HPDE6-E6E7 (cell line): ENCODE measurements around the gene GSTT2.
"Not testable (repeated sequence)": the region's sequence is repeated elsewhere in the genome, so short reads cannot be mapped to it uniquely, and the experiment has no call there.

Experiments used
- DNase-seq: peaks from one replicate; pipeline ENCODE4 v3.0.0; 2011; ENCODE audit warnings: missing footprints; ENCODE audit errors: extremely low spot score

Gene GSTT2

DNA sequence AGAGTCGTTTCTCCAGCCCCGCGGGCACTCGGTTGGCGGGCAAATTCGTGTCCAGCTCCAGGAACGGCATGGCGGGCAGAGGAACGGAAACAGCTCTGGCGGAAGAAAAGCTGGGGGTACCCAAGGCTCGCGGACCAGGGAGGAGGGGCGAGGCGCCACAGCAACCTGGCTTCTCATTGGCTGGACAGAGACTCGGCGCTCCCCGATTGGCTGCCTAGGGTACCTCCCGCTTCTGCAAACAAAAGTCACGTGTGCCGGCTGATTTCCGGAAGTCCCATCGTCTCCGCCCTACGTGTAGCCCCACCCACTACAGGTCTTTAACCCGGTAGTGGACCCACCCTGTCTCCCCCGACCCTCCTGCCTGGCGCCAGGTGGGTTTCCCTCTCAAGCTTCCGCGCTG, 5.6 kb upstream of the GSTT2 start, which contains the start of gene DDT:
Gene DDT (minus strand): TSS at position 97 of the 400 bp plus-strand sequence. CDS start 27 bp downstream, at position 70.
- not testable (repeated sequence) for DNase-seq

DNA sequence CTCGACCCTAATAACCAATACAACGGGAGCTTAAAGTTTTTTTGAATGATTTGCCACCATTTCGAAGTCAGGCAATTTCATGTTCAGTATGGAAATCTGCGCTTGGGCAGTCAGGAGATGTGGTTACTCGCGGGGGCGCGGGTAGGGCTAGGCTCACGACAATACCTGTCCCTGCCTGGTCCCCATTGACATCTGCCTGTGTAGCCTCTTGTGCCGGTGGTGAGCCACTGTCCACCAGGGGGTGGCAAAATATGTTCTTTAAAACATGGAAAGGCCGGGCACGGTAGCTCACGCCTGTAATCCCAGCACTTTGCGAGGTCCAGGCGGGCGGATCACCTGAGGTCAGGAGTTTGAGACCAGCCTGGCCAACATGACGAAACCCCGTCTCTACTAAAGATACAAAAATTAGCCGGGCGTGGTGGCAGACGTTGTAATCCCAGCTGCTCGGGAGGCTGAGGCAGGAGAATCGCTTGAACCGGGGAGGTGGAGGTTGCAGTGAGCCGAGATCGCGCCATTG, 5.0 kb upstream of the GSTT2 start:
- not testable (repeated sequence) for DNase-seq

DNA sequence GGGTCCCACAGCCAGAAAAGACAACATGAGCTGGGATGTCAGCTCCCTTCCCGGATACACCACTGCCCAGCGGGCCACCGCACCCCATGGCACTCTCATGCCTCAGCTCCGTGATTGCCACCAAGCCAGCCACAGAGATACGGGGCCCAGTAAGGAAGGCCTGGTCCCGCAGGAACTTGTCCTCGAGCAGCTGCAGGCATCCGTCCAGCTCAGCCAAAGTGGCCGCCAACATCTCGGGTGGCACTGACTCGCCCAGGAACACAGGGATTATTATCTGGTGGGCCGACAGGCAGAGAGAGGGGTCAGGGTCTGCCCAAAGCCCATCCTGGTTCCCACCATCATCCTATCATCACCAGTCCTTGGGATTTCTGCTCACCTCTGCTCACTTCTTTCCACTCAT, 2.6 kb upstream of the GSTT2 start:
- not testable (repeated sequence) for DNase-seq

DNA sequence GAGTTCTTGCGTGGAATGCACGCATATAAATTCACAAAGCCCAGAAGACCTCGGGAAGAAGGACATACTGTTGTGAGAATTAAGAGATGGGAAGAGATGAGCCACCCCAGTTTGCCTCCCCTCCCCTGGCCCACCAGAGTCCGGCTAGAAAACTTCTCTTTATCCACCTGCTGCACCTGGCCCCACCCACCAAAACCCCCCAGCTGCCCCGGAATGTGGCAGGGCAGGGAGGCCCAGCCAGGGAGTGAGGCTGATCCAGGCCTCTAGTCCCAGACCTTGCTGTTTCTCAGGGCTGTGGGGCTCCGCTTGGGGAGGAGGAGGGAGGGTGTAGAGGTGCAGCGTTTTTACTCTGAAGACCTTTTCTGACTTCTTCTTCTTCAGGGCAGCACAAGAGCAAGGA, 633 bp downstream of the GSTT2 start:
- DNase-seq, result not testable (repeated sequence)

DNA sequence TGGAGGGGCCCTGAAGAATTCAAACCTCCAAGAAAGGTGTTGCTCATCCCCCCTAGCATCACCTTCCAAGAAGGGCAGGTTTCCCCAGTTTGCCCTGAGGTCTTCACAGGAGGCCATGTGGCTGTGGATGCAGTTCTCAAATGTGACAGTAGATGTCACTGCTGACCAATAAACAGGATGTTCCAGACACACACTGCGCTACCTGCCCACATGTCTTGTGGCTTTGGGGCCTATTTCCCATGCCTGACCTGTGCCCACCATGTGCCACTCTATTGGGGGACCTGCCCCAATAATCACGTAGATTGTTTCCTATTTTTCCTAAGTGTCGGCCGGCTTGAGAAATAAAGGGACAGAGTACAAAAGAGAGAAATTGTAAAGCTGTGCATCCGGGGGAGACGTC, 4.5 kb downstream of the GSTT2 start:
- no peak for DNase-seq

DNA sequence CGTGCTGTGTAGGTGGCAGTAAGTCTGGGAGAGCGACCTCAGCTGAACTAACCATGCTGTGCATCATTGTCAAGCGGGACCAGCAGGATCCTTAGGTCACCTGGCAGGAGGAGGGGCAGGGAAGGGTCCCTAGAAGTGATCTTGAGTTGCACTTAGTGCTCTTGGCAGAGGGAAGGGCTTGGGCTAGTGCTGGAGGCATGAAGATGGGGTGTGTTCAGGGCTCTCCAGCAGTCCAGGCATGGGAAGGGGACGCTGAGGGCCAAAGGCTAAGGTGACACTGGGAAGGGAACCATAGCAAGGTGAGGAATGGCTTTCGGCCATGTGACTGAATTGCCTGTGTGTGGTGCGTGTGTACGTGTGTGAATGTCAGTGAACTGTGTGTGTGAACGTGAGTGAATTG, 6.2 kb downstream of the GSTT2 start:
- DNase-seq, result not testable (repeated sequence)

DNA sequence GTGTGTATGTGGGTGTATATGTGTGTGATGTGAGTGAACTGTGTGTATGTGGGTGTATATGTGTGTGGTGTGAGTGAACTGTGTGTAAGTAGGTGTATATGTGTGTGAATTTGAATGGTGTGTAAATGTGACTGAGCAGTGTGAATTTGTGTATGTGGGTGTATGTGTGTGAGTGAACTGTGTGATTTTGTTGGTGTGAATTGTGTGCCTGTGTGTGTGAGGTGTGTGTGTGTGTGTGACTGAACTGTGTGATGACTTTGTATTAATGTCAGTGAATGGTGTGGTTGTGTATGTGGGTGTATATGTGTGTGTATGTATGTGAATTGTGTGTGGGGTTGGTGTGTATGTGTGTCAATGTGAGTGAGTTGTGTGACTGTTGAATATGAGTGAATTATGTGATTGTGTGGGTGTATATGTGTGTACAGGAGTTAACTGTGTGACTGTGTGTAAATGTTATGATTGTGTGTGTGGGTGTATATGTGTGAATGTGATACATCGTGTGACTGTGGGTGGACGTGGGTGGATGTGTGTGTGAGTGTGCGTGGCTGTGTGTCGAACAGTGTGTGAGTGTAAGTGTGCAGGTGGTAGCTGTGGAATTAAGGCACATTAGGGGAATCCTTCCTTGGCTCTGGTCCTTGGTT, 6.7 kb downstream of the GSTT2 start:
- DNase-seq, result not testable (repeated sequence)

DNA sequence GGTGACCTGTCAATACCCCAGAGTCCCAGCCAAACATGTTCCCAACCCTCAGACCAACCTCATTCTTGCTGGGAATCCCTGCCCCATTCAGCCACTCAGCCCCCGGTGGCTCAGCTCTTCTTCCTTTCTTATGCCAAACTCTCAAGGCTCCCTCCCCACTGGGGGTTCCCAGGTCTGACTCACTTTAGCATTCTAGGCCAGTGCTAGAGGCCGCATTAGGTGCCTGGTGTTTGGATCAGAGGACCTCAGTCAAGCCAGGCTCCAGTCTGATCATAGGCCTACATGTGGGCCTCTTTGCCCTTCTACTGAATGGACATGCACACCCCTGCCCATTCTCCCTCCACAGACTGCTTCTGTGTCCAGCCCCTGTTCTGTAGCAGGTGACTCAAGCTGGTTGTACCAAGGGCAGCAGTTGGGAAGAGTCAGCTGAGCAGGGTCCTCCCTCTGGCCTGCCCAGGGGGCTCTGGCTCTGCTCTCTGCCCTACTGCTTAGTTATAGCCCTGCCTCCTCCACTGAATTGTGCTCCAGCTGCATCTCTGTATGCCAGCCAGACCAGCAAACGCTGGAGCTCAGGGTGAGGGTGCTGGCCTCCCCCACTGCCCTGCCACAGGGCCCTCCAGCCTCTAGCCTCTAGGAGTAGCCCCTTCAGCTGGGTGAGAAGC, 9.8 kb downstream of the GSTT2 start:
- DNase-seq, result not testable (repeated sequence)

DNA sequence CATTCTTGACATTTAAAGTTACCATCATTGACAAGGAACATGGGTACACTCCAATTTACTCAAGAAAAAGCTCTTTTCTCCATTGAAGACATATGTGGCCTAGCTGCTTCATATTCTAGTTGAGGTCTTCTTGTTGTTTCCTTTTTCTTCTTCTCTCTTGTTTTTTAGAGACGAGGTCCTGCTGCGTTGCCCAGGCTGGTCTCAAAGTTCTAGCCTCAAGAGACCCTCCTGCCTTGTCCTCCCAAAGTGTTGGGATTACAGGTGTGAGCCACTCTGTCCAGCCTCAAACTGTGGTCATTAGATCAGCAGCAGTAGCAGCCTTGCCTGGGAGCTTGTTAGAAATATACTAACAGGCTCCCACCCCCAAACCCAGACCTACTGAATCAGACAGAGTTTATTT, 13.1 kb downstream of the GSTT2 start:
- DNase-seq, result not testable (repeated sequence)

DNA sequence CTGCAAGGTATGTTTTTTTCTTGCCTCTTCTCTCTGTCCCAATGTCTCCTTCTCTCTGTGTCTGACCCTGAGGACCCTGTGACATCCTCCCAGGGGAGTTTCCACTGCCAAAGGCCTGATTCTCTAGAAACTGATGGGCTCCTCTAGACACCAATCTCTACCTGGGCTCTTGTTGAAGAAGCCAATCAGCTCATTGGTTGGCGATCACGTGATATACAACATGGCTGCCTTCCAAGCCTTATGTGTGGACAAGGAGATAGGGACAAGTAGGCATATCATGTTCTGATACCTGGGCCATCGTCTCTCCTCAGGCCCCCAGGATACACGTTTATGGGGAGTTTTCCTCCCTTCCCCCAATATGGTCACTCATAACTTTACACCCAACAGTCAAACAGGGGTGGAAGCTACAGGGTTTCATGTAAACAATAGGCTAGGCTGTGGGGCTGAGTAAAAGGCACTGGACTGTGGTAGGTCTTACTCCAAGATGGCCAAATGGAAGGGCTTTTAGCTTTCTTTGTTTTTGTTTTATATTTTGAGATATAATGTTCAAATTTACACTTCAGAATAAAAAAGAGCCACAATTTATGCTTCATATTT, 13.7 kb downstream of the GSTT2 start:
- DNase-seq, result not testable (repeated sequence)

DNA sequence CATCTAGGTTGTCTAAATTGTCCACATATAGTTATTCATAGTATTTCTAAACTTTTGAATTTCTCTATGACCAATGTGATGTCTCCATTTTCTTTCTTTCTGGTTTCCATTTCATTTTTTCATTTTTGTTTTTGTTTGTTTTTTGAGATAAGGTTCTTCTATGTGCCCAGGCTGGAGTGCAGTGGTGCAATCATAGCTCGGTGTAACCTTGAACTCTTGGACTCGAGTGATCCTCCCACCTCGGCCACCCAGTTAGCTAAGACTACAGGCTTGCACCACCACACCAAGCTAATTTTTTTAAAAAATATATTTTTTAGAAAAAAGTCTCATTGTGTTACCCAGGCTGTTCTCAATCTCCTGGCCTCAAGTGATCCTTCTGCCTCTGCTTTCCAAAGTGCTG, 17.2 kb downstream of the GSTT2 start:
- no peak for DNase-seq

DNA sequence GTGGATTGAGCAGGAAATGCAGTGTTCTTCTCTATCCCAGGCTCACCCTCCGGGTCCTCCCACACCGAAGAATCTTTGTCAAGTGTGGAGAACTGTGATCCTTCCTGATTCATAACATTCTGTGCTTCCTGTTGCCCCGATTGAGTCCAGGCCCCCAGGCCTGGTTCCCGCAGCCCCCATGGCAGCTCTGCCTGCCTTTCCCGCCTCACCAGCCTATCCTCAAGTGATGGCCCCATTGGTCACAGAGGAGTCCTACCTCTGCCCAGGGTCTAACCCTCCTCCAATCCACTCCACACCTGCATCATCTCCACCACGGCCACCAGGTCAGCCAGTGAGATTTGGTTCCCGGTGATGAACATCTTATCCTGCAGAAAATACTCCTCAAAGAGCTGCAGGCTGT, 19.8 kb downstream of the GSTT2 start:
- not testable (repeated sequence) for DNase-seq

DNA sequence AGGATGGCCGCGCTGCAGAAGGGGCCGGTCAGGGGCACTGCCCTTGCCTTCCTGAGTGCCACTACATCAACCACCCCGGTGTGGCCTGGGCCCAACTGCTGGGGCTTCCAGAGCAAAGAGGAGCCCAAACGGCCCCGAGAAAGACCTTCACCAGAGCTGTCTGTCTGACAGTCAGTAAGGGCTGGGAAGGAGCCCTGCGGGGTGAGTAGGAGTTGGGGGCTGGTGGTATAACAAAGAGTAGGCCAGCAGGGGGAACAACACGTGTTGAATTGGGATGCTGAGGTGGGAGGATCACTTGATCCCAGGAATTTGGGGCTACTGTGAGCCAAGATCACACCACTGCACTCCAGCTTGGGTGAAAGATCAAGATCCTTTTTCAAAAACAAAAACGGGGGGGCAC, 21.4 kb downstream of the GSTT2 start:
- no peak for DNase-seq

DNA sequence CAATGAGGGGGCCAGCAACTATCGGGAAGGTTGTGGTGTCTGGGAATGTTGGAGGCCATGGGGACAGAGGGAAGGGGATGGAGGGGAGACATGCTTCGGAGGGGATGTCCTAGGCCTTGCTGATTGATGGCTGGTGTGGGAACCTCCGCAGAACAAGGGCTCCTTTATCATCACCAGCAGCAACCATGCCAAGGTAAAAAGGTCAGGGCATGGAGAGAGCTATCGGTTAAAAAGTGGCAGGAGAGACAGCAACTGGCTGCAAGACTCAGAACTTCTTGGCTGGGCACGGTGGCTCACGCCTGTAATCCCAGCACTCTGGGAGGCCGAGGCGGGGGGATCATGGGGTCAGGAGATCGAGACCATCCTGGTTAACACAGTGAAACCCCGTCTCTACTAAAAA, 22.3 kb downstream of the GSTT2 start:
- no peak for DNase-seq

DNA sequence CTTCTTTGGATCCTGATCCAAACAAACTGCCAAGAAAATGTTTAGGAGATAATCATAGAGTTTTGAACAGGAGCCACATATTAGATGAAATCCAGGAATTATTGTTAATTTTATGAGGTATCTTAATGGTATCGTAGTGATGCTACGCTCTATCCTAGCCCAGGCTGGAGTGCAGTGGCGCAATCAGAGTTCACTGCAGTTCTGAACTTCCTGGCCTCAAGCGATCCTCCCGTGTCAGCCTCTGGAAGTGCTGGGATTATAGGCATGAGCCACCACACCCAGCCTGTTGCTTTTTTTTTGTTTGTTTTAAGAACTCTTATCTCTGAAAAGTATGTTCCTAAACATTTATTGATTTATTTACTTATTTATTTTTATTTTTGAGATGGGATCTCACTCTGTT, 22.9 kb downstream of the GSTT2 start:
- DNase-seq, result no peak

DNA sequence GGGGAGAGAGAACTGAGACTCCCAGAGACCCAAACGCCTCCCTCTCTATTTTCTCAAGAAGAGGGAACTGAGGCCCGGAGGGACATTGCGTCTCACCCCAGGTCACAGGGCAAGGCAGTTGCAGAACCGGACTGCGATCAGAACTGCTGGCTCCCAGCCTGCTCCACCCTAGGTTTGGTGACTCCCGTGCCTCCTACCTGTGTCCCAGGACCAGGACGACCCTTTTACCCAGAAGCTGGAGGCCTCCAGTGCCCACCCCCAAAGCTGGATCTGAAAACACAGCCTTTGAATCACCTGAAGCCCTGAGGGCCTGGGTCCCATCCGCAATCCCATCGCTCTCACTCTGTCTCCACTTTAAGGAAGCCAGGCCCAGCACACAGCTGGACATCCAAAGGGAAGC, 24.0 kb downstream of the GSTT2 start:
- DNase-seq, result no peak

DNA sequence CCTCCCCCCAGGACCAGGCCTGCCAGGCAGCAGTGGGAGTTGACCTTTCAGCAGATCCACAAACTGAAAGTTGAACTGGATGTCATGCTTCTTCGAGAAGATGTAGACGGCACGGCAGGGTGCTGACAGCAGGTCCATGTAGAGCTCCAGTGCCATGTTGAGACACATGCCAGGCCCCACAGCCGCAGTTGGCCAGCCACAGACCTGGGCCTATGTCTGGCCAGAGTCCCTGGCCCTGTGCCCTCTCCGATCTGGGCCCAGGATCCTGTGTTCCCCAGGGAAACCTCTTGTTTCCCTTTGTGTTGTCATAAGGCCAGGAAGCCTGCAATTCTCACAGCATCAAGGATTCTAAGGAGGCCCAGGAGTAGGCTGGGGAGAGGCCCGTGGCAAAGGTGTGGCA, 25.3 kb downstream of the GSTT2 start, which contains the start of gene GSTT4:
Gene GSTT4 (minus strand): TSS at position 253 of the 400 bp plus-strand sequence. CDS start 97 bp downstream, at position 156.
- no peak for DNase-seq

DNA sequence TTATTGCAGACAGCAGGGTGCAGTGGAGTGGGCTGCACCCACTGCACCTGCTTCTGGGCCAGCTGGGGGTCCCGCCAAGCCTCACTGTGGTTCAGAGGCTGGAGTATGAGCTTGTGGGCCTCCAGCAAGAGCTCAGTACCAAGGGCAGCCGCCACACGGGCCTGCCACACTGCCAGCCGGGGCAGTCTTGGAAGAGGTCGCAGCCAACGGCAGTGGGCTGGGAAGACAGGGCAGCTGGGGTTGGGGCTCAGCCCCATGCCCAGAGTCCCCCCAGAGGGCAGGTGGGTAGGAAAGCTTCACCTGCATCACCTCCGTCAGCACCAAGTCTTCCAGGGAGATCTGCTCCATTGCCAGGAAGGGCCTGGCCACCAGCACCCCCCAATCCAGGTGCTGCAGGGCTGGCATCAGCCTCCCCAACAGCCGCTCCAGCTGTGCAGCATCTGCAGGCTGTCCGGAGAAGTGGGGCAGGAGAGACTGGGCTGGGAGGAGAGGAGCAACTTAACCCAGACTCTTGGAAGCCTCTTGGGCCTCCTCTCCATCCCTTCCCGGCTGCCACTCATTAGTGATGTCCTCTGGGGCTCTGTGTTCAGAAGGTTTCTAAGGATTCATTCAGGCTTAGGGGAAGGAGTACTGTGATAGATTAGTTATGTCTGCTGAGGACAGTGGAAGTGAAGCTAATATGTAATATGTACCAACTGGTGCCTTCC, 26.4 kb downstream of the GSTT2 start:
- DNase-seq, result no peak

DNA sequence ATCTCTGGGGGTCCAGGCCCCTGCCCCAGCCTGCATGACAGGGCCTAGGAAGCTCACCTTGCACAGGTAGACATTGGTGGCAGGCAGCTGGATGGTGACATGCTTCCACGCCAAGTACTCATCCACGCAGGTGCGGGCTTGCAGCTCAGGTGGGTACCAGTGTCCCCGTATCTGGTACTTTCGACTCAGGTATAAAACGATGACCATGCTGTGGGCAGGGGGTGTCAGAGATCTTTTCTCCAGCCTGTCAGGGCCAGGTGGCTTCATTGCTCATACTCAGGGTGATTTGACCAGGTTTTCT, 26.9 kb downstream of the GSTT2 start:
- no peak for DNase-seq

DNA sequence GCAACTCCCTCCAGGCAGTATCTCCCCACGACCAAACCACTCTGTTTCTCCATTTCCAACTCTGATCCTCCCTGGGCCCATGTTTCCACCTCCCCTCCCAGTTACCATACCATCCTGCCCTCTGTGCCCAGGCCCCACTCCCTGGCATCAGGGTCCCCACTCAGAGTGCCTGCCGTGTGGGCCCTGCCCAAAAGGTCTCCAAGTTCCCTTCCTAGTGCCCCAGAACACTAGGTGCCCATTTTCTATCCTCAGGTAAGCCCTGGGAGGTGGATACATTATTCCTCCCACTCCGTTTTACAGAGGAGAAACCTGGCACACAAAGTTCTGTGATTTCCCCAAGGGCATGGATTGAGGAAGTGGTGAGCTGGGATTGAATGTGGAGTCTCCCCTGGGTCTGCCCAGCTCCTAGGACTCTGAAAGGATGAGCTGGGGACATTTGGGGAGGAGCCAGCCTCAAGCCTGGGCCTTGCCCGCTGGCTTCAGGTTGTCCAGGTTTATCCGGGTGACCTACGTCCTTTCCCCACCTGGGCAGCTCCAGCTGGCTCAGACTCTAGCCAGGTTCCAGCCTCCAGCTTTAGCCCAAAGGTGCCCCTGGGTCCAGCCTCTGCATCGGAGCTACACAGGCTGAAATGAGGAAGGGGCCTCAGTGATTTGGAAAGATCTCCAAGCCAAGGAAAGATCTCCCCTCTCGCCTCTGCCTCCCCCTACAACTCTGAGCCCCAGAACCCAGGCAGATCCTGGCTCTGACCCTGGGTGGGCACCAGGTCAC, 27.5 kb downstream of the GSTT2 start:
- DNase-seq, result no peak

DNA sequence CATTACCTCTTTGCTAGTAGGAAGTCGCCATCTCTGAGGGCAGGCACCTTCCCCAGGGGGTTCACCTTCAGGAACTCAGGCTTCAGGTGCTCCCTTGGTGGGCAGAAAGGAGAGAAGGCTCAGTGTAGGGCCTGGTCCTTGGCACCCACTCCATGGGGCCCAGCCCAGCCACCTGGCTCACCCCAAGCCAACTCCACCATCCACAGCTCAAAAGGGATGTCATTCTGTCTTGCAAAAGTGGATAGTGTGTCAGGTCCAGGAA, 28.0 kb downstream of the GSTT2 start:
- no peak for DNase-seq
